Activated effector memory CD4-positive, alpha-beta T cell treated with anti-CD3 and anti-CD28 coated beads, Interleukin-2, amount 50 U/mL, for 16 hours (primary cell): ENCODE data around the gene ITGA11.
A peak's percentile ranks its signal among the peaks of the same experiment; 100 is the strongest.
"Not testable (repeated sequence)": the region's sequence is repeated elsewhere in the genome, so short reads cannot be mapped to it uniquely, and the experiment has no call there.

Experiments
- DNase-seq: peaks from one replicate; pipeline ENCODE4 v3.0.0-alpha.2; 2020

Gene ITGA11

DNA sequence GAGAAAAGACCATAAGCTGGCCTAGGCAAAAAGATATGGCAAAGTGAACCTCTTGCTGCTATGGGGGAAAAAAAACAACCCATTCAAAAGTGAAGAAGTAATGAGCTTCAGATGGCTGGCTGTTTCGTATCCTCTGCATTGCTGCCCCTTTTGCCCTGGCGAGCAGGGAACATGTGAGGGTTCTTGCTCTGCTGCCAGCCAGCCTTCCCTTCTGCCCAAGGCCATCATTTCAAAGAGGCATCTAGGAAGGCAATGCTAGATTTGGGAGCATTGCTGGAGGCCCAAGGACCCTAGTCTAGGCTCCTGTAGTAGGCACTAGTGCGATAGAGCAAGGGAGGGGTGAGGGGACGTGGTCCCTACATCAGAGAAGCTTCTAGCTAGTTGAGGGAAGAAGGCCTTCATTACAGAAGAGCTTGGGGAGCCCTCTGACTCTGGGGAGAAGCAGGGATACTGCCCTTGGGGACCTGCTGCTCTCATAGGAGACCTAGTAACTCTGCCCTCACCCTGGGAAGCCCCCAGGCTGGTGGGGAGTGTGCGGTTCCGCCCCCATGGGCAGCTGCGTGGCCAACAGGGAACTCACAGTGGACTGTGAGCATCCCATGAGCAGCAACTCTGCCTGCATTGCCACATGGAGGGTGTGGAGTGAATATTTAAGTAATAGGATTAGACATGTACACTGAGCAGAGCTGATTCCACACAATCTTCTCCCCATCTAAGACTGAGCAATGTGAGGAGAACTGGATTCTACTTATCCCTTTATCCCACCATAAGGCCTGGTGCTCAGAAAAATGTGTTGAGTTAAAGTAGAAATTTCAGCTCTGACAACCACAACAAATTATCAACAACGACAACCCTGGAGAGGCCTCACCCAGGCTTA, 21.3 kb downstream of the ITGA11 start:
- DNase-seq: peak; percentile 34

DNA sequence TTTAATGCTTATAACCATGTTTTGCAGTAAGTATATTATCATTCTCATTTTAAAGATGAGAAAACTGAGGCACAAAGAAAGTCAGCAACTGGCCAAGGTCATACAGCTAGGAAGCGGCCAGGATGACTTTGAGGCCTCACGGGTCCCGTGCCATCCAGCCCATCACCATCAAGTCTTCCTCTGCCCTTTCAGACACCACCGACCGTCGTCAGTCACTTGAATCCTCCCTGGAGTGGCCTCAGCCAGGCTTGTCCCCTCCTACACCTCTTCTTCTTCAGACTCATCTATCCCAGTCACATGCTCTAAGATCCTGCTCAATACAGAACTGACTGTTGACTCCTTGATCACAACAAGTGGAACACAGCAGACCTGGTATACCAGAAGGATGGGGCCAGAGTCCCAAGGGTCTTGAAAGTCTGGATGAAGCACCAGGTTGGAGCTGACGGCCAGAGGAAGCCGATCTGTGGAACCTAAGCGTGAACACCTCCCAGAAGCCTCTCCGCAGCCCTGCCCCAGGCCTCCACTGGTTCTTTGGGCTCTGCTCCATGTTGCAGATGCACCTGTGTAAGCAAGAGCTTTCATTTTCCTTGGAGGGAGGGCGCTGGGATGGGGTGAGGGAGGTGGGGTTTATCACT, 22.1 kb downstream of the ITGA11 start:
- DNase-seq: peak; percentile 27

- peak; percentile 49 for DNase-seq
These were observed 23.0 kb downstream of the ITGA11 start for GRCh38 chr15:68408971-68409370.

- peak; percentile 52 for DNase-seq
These were observed 23.8 kb downstream of the ITGA11 start for GRCh38 chr15:68407886-68408881.

- peak; percentile 17 for DNase-seq
These were observed 24.6 kb downstream of the ITGA11 start for GRCh38 chr15:68407141-68407885.

DNA sequence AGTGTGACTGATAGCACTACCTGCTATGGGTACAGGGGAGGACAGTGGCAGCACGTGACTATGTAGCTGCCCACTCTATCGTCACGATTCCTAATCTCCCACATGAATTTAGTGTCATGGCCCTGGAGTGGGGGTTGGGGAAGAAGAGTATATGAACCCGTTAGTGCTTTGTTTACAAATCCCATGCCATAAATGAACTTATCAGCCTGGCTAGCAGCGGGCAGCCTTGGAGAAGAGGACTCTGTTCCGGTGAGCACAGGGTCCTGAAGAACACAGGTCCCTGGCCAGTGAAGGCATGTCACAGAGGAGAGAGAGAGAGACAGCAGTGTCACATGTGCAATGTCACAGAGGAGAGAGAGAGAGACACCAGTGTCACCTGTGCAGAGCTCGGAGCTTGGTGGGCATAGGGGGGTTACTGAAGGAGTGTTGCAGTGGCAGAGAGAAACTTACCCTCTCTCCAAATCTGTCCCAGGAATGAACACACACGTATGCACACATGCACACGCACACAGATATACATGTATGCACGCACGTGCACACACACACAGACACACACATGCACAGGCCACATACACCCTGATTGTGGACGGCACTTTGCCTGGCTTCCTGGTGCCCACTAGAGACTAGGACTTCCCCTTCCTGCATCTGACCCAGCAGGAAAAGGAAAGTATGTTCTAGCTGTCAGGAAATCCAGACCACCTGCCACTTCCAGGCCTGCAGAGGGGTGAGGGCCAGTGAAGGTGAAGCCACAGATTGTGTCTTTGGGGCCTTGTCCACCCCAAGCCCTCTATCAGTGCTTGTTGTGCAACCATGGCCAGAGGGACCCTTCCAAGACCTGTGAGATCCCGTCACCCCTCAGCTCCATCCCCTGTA, 26.3 kb downstream of the ITGA11 start:
- DNase-seq: peak; percentile 24

- peak; percentile 42 for DNase-seq
These were observed 27.7 kb downstream of the ITGA11 start for GRCh38 chr15:68404056-68404798.

DNA sequence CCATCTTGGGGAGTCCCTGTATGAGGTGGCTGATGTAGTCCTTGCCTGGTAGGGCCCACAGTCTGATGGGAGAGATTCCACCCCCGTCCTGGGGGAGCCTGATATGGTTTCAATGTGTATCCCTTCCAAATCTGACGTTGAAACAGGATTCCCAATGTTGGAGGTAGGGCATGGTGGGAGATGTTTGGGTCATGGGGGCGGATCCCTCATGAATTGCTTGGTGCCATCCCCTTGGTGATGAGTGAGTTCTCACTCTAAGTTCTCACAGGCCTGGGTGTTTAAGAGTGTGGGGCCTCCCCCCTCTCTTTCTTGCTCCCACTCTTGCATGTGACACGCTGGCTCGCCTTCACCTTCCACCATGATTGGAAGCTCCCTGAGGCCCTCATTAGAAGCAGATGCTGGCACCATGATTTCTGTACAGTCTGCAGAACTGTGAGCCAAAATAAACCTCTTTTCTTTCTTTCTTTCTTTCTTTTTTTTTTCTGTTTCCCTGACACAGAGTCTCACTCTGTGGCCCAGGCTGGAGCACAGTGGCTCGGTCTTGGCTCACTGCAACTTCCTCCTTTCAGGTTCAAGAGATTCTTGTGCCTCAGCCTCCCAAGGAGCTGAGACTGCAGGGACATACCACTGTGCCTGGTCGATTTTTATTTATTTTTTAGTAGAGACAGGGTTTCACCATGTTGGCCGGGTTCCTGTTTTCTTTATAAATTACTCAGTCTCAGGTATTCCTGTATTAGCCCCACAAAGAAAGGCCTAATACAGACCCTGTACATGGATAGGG, 28.6 kb downstream of the ITGA11 start:
- no peak for DNase-seq

GRCh38 chr15:68402432-68403160, 29.4 kb downstream of the ITGA11 start:
- DNase-seq: peak; percentile 57

DNA sequence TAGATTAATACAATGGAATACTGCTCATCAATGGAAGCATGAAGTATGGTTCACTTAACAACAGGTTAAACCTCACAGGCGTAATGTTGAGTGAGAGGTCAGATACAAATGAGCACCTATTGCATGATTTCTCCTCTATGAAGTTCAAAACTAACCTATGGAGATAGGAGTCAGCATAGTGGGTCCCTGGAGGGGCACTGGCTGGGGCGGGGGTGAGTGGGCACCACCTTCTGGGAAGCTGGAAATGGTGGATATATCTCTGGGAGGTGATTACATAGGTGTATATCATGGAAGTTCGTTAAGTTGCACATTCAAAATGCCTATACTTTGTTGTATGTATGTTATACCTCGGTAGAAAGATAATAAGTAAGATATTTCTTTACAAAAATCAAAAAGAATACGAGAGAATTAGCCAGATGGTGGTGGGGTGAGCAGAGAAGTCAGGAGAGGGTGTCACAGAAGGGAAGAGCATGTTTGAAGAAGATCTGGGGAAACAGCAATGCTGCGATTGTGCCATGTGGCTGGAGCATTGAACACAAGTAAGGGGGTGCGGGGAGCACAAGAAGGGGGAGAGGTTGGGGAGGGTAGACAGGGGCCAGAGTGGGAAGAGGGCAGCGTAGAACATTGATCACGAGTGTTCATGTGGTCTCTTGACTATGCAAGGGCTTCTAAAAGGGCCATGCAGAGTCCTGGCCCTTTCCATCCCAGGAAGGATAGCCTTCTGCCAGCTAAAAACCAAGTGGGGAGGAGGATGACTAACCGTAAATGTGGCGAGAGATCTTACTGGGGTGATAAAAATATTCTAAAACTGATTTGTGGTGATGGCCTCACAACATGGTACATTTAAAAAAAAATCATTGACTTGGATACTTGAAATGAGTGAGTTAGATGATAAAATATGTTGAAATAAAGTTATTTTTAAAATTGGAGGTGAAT, 30.2 kb downstream of the ITGA11 start:
- peak; percentile 8 for DNase-seq

DNA sequence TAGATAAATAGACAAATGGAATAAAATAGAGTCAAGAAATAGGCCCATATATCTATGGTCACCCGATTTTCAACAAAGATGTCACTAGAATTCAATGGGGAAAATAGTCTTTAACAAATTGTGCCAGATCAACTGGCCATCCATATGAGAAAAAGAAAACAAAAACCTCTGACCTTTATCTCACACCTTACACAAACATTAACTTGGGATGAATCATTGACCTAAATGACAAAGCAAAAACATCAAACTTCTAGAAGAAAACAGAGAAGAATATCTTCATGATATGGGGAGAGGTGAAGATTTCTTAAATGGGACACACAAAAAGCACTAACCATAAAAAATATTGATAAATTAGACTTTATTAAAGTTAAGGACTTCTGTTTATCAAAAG, 31.9 kb downstream of the ITGA11 start:
- no peak for DNase-seq

- DNase-seq: no peak
These were observed 32.6 kb downstream of the ITGA11 start for GRCh38 chr15:68399096-68400065.

DNA sequence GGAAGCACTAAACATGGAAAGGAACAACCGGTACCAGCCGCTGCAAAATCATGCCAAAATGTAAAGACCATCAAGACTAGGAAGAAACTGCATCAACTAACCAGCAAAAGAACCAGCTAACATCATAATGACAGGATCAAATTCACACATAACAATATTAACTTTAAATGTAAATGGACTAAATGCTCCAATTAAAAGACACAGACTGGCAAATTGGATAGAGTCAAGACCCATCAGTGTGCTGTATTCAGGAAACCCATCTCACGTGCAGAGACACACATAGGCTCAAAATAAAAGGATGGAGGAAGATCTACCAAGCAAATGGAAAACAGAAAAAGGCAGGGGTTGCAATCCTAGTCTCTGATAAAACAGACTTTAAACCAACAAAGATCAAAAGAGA, 34.0 kb downstream of the ITGA11 start:
- not testable (repeated sequence) for DNase-seq

- DNase-seq: no peak
These were observed 35.9 kb downstream of the ITGA11 start for GRCh38 chr15:68396068-68396467.

DNA sequence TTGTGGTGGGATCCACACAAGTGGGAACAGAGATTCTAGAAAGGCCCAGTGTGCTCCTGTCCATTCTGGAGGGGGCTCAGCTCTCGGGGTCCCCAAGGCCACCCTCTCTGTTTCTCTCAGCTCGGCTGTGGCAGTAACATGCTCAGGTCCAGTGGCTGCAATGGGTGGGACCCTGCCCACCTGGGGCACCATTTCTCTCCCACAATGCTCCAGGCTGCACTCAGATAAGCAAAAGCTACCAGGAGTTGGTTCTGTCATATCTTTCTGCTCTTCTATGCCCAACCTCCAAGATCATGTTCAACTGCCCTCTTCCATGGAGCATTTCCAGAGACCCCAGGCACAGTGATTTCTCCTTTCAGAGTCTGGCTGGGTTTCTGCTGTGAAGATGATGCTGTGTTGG, 40.8 kb downstream of the ITGA11 start:
- DNase-seq: no peak
